Right lobe of liver (tissue), 4 donors: Measurements from ENCODE around the gene DAGLA.

Experiments used
- CTCF ChIP-seq, 4 donors: fragments of 200-600 bp in 3 of 4; fragments of 450-650 bp in 1 of 4; IDR thresholded peaks; one replicate each; pipeline versions ENCODE4 v1.5.1 to v1.8.0; 2016 to 2022; ENCODE audit warnings: antibody characterized with exemption in 4 of 4, mild to moderate bottlenecking in 2 of 4
- POLR2A ChIP-seq: fragments of 450-650 bp; IDR thresholded peaks from one replicate; pipeline ENCODE4 v1.6.1; 2017; ENCODE audit warnings: antibody characterized with exemption, mild to moderate bottlenecking
- donor health status: DM: no; HTN: no; CAD: no.
- donor health status: DM: no; HTN: no; CAD: no.
- donor health status: DM: no; HTN: yes; CAD: no.

GRCh38 chr11:61719978-61720377, 39.8 kb downstream of the DAGLA start:
- TF ChIP-seq CTCF (IDR thresholded peaks at IDR 0.05) (no peak), POLR2A (no peak)
